SK-N-SH (cell line): Measurements from ENCODE around the gene TFR2. TPM values are rescaled to one million over a fixed set of nuclear protein-coding genes. Genes with fewer than 3 reads are reported as not detected.

Experiments used
- CTCF ChIA-PET: fragments of 300-600, 350-600 bp; formaldehyde crosslinking; extraction: SDS; loops from one replicate; lab custom pipeline; 2021; lab: Yijun Ruan, JAX
- POLR2A ChIA-PET: fragments of 350-600 bp; sonication (Branson Sonifier 250); formaldehyde crosslinking; extraction: SDS; loops from one replicate; lab custom pipeline; 2020; ENCODE audit warnings: antibody characterized with exemption, inconsistent platforms; lab: Yijun Ruan, JAX
- DNase-seq: peaks from one replicate; pipeline ENCODE4 v3.0.0; 2012
- H2AFZ ChIP-seq: fragments of 200-600 bp; sonication (generic); 2 replicates; pipeline ENCODE4 v1.8.1; 2016; ENCODE audit warnings: antibody characterized with exemption, mild to moderate bottlenecking, low read depth
- H3F3A ChIP-seq: fragments of 200-600 bp; sonication (generic); replicated peaks from 2 replicates; pipeline ENCODE3; 2016; ENCODE audit warnings: antibody characterized with exemption, mild to moderate bottlenecking; ENCODE audit not compliant: insufficient read depth
- H3K27ac ChIP-seq, 2 experiments: fragments of 200-500 bp in 1 of 2; fragments of 200-600 bp in 1 of 2; sonication (Bioruptor generic) in 1 of 2; sonication (generic), shearing (Covaris generic) in 1 of 2; 2 replicates each; pipeline versions ENCODE4 v1.5.1 to v1.6.1; 2014 to 2016; ENCODE audit warnings: low read depth in 2 of 2, inconsistent platforms in 1 of 2, low read length in 1 of 2, mild to moderate bottlenecking in 1 of 2, mixed read lengths in 1 of 2
- H3K27me3 ChIP-seq: fragments of 200-600 bp; sonication (generic), shearing (Covaris generic); 2 replicates; pipeline ENCODE4 v1.6.1; 2016; ENCODE audit warnings: mixed run types; ENCODE audit not compliant: insufficient read depth
- H3K36me3 ChIP-seq, 2 experiments: fragments of 200-500 bp in 1 of 2; fragments of 200-600 bp in 1 of 2; sonication (Bioruptor generic) in 1 of 2; sonication (generic) in 1 of 2; replicated peaks in 1 of 2; 2 replicates each; pipeline versions ENCODE3 to v1.5.1; 2014 to 2016; ENCODE audit warnings: low read length in 1 of 2, mild to moderate bottlenecking in 1 of 2; ENCODE audit not compliant: insufficient read depth in 2 of 2, control insufficient read depth in 1 of 2
- H3K4me1 ChIP-seq, 2 experiments: fragments of 200-500 bp in 1 of 2; fragments of 200-600 bp in 1 of 2; sonication (Bioruptor generic) in 1 of 2; sonication (generic), shearing (Covaris generic) in 1 of 2; 2 replicates each; pipeline versions ENCODE4 v1.5.1 to v1.6.1; 2014 to 2016; ENCODE audit warnings: low read depth in 1 of 2, low read length in 1 of 2, mixed run types in 1 of 2; ENCODE audit not compliant: insufficient read depth in 2 of 2, control insufficient read depth in 1 of 2
- H3K4me2 ChIP-seq: fragments of 200-600 bp; sonication (generic), shearing (Covaris generic); 2 replicates; pipeline ENCODE4 v1.6.1; 2017; ENCODE audit warnings: mixed run types
- H3K4me3 ChIP-seq, 2 experiments: fragments of 200-500 bp in 1 of 2; fragments of 200-600 bp in 1 of 2; sonication (Bioruptor generic) in 1 of 2; sonication (generic), shearing (Covaris generic) in 1 of 2; 2 replicates each; pipeline versions ENCODE4 v1.5.1 to v1.8.1; 2014 to 2016; ENCODE audit warnings: low read depth in 2 of 2, inconsistent platforms in 1 of 2, low read length in 1 of 2, mild to moderate bottlenecking in 1 of 2, mixed read lengths in 1 of 2, moderate library complexity in 1 of 2
- H3K79me2 ChIP-seq: fragments of 200-600 bp; sonication (generic); 2 replicates; pipeline ENCODE4 v1.8.1; 2017; ENCODE audit warnings: mild to moderate bottlenecking; ENCODE audit not compliant: insufficient read depth
- H3K9ac ChIP-seq: fragments of 200-600 bp; sonication (generic); 2 replicates; pipeline ENCODE4 v1.6.1; 2017; ENCODE audit warnings: mixed run types
- H3K9me2 ChIP-seq: fragments of 200-600 bp; sonication (generic); 2 replicates; pipeline ENCODE4 v1.6.1; 2017; ENCODE audit warnings: mixed run types
- H3K9me3 ChIP-seq: fragments of 200-600 bp; sonication (generic); 2 replicates; pipeline ENCODE4 v1.6.1; 2017; ENCODE audit warnings: mixed run types, mild to moderate bottlenecking, moderate library complexity
- H4K20me1 ChIP-seq: fragments of 200-600 bp; sonication (generic); 2 replicates; pipeline ENCODE4 v1.6.1; 2017; ENCODE audit warnings: mild to moderate bottlenecking, mixed run types; ENCODE audit not compliant: insufficient read depth
- CHD2 ChIP-seq: fragments of 150-350 bp; IDR thresholded peaks from 2 replicates; pipeline ENCODE4 v1.6.1; 2018; ENCODE audit warnings: low read length; ENCODE audit not compliant: partially characterized antibody
- CTCF ChIP-seq: fragments of 200-600 bp; sonication (generic); IDR thresholded peaks from 2 replicates; pipeline ENCODE4 v1.6.1; 2017; ENCODE audit warnings: antibody characterized with exemption, mild to moderate bottlenecking, moderate library complexity
- EP300 ChIP-seq, 2 experiments: IDR thresholded peaks; 2 replicates each; pipeline versions ENCODE4 v1.4.0 to v1.6.1; 2012; ENCODE audit warnings: borderline replicate concordance in 1 of 2, low read depth in 1 of 2, low read length in 1 of 2
- FOSL2 ChIP-seq: IDR thresholded peaks from 2 replicates; pipeline ENCODE4 v1.4.0; 2012; ENCODE audit warnings: low read depth, mild to moderate bottlenecking, moderate library complexity, borderline replicate concordance
- FOXJ3 ChIP-seq: sonication (generic); formaldehyde crosslinking; IDR thresholded peaks from 2 replicates; pipeline ENCODE4 v1.5.1; 2020; ENCODE audit warnings: mild to moderate bottlenecking, missing genetic modification reagents
- FOXM1 ChIP-seq: IDR thresholded peaks from 2 replicates; pipeline ENCODE4 v1.4.0; 2012; ENCODE audit warnings: low read depth, mild to moderate bottlenecking
- GATA2 ChIP-seq: sonication (generic); formaldehyde crosslinking; IDR thresholded peaks from 2 replicates; pipeline ENCODE4 v1.5.0; 2020; ENCODE audit warnings: mild to moderate bottlenecking, missing genetic modification reagents
- JUND ChIP-seq: IDR thresholded peaks from 2 replicates; pipeline ENCODE4 v1.4.0; 2012
- MEF2A ChIP-seq: IDR thresholded peaks from 2 replicates; pipeline ENCODE4 v1.4.0; 2012; ENCODE audit warnings: low read depth, borderline replicate concordance
- MXI1 ChIP-seq: IDR thresholded peaks from 2 replicates; pipeline ENCODE4 v1.6.1; 2012; ENCODE audit warnings: mild to moderate bottlenecking, low read depth, low read length, improper control_type of control experiment
- NFIC ChIP-seq: IDR thresholded peaks from 2 replicates; pipeline ENCODE4 v1.4.0; 2012; ENCODE audit warnings: borderline replicate concordance
- RCOR1 ChIP-seq: fragments of 150-350 bp; IDR thresholded peaks from 2 replicates; pipeline ENCODE4 v1.6.1; 2017; ENCODE audit warnings: antibody characterized with exemption, low read length
- RFX5 ChIP-seq: IDR thresholded peaks from 2 replicates; pipeline ENCODE4 v1.6.1; 2012; ENCODE audit warnings: mild to moderate bottlenecking, improper control_type of control experiment, low read length
- SIN3A ChIP-seq: IDR thresholded peaks from 2 replicates; pipeline ENCODE4 v1.6.1; 2012; ENCODE audit warnings: low read depth, mild to moderate bottlenecking, low read length, moderate library complexity, borderline replicate concordance
- SMC3 ChIP-seq: IDR thresholded peaks from 2 replicates; pipeline ENCODE4 v1.6.1; 2012; ENCODE audit warnings: low read depth, low read length, improper control_type of control experiment
- TEAD4 ChIP-seq: IDR thresholded peaks from 2 replicates; pipeline ENCODE4 v1.4.0; 2012; ENCODE audit warnings: mild to moderate bottlenecking, borderline replicate concordance; ENCODE audit not compliant: insufficient read depth
- USF1 ChIP-seq: IDR thresholded peaks from 2 replicates; pipeline ENCODE4 v1.4.0; 2012; ENCODE audit warnings: low read depth, borderline replicate concordance
- USF2 ChIP-seq: fragments of 150-350 bp; IDR thresholded peaks from 2 replicates; pipeline ENCODE4 v1.6.1; 2017; ENCODE audit warnings: antibody characterized with exemption, low read length, low read depth, borderline replicate concordance
- YY1 ChIP-seq: IDR thresholded peaks from 2 replicates; pipeline ENCODE4 v1.4.0; 2012; ENCODE audit warnings: low read depth, mild to moderate bottlenecking
- ZBTB33 ChIP-seq: IDR thresholded peaks from 2 replicates; pipeline ENCODE4 v1.4.0; 2012; ENCODE audit warnings: low read depth, borderline replicate concordance
- WGBS: methylation state at CpG from one replicate; pipeline ENCODE4 v1.1.6; 2017; ENCODE audit warnings: low lambda C conversion rate; 5-methylcytosine and 5-hydroxymethylcytosine counted together
- polyA plus RNA-seq, 3 experiments: library from polyadenylated mRNA; depleted of rRNA; stranded (reverse); fragments of >200 nt; gene quantifications; 2 replicates each; pipeline ENCODE4 v1.2.3, GENCODE V29; 2012

Gene TFR2
- polyA plus RNA-seq, 1 of the 3 experiments (the other 2 are of a cell fraction) = 0.30 TPM

GRCh38 chr7:100621554-100621953 is 19.8 kb downstream of the TFR2 start:
- H3K9me3 ChIP-seq = no peaks in the 10 kb centered on the region
- H3K9ac ChIP-seq = no peak overlapping the region
- H3F3A ChIP-seq = peaks cover 10% of the 10 kb centered on the region
- no peaks in the 10 kb centered on the region for H3K9me2 ChIP-seq
- H3K27me3 ChIP-seq = no peaks in the 10 kb centered on the region
- H3K27ac ChIP-seq = no peak overlapping the region
- H3K36me3 ChIP-seq = no peaks in the 10 kb centered on the region
- no peak for DNase-seq
- H4K20me1 ChIP-seq = no peaks in the 10 kb centered on the region
- POLR2A ChIA-PET = no interaction called here
- WGBS = 78% methylated on average over 8 of the region's 8 CpGs
- no peak overlapping the region for H3K4me3 ChIP-seq
- no peaks in the 10 kb centered on the region for H3K79me2 ChIP-seq
- H2AFZ ChIP-seq = no peak overlapping the region
- TF ChIP-seq USF1 (no peak), ZBTB33 (no peak), TEAD4 (no peak), FOXM1 (no peak), RFX5 (no peak), CHD2 (no peak), YY1 (no peak)
- H3K4me1 ChIP-seq = peaks cover 0 to 3% of the 10 kb centered on the region in 2 experiments; a peak in 1 of 4 replicates
- CTCF ChIA-PET = interaction anchor here (0.8 to 2.6 kb wide), 5 partner anchors 8 to 84 kb away, joined by 5 to 10 read pairs (median 6); partner anchors contain the start of genes MOSPD3 and POP7
- H3K4me2 ChIP-seq = no peak overlapping the region

- POLR2A ChIA-PET = no interaction called here
- WGBS = 88% methylated on average over 23 of the region's 23 CpGs
- TF ChIP-seq MXI1 (no peak), NFIC (no peak), RCOR1 (no peak), FOXJ3 (CRISPR knock-in tag) (no peak), CHD2 (no peak), MEF2A (no peak), FOSL2 (no peak), SIN3A (no peak), GATA2 (CRISPR knock-in tag) (no peak), USF2 (no peak), FOXM1 (no peak), SMC3 (no peak), CTCF (no peak), ZBTB33 (no peak), EP300 (IDR thresholded peaks at IDR 0.05; ENCODE audit: borderline replicate concordance in 1 of 2, low read depth in 1 of 2, low read length in 1 of 2) (no peak), TEAD4 (no peak), JUND (no peak)
- TF ChIP-seq, all 33 proteins: peak for 0
- H2AFZ ChIP-seq = no peak overlapping the region
- H4K20me1 ChIP-seq = no peaks in the 10 kb centered on the region
- H3K9ac ChIP-seq = no peak overlapping the region
- H3K27ac ChIP-seq = no peak overlapping the region
- CTCF ChIA-PET = interaction anchor here (1.1 to 2.6 kb wide), 4 partner anchors 8 to 71 kb away, joined by 3 to 10 read pairs (median 6); no protein-coding TSS in a partner anchor
- H3K4me2 ChIP-seq = no peak overlapping the region
- H3K79me2 ChIP-seq = no peaks in the 10 kb centered on the region
- H3F3A ChIP-seq = peaks cover 10% of the 10 kb centered on the region
- no peaks in the 10 kb centered on the region for H3K27me3 ChIP-seq
- H3K4me1 ChIP-seq = no peaks in the 10 kb centered on the region
- no peaks in the 10 kb centered on the region for H3K36me3 ChIP-seq
- no peak overlapping the region for H3K4me3 ChIP-seq
- no peak for DNase-seq
- H3K9me2 ChIP-seq = no peaks in the 10 kb centered on the region
- no peaks in the 10 kb centered on the region for H3K9me3 ChIP-seq
Observed at GRCh38 chr7:100620804-100621203, 20.5 kb downstream of the TFR2 start.
